Activated CD8-positive, alpha-beta T cell treated with anti-CD3 and anti-CD28 coated beads for 36 hours (primary cell): ENCODE results near the gene CD46. TPM values are rescaled to one million over a fixed set of nuclear protein-coding genes. Genes with fewer than 3 reads are reported as not detected.
A peak's percentile ranks its signal among the peaks of the same experiment; 100 is the strongest.

Experiments used
- ATAC-seq: fragments of 200-7000 bp; cut with Tn5 transposase; one replicate; pipeline ENCODE4 v1.10.0; 2021; ENCODE audit warnings: mild to moderate bottlenecking, moderate library complexity
- CTCF ChIA-PET: fragments of 350-600 bp; sonication (Branson Sonifier 250); formaldehyde crosslinking; loops from one replicate; lab custom pipeline; 2021; ENCODE audit warnings: antibody characterized with exemption; lab: Charles Lee
- POLR2A ChIA-PET: fragments of 350-600 bp; sonication (Branson Sonifier 250); formaldehyde crosslinking; loops from one replicate; lab custom pipeline; 2021; ENCODE audit warnings: antibody characterized with exemption; lab: Charles Lee
- DNase-seq: peaks from one replicate; pipeline ENCODE4 v3.0.0-alpha.2; 2020
- H3K27ac Mint-ChIP-seq: one replicate; pipeline ENCODE4 v1.8.0; 2021; ENCODE audit warnings: mild to moderate bottlenecking, mixed read lengths
- H3K27me3 Mint-ChIP-seq: one replicate; pipeline ENCODE4 v1.8.0; 2021; ENCODE audit warnings: mixed read lengths
- H3K36me3 Mint-ChIP-seq: one replicate; pipeline ENCODE4 v1.8.0; 2021; ENCODE audit warnings: low read depth, mixed read lengths
- H3K4me1 Mint-ChIP-seq: one replicate; pipeline ENCODE4 v1.8.0; 2021; ENCODE audit warnings: low read depth, mixed read lengths
- H3K4me3 Mint-ChIP-seq: one replicate; pipeline ENCODE4 v1.8.0; 2021; ENCODE audit warnings: mild to moderate bottlenecking, moderate library complexity, mixed read lengths
- H3K9me3 Mint-ChIP-seq: one replicate; pipeline ENCODE4 v1.8.0; 2021; ENCODE audit warnings: mixed read lengths
- CTCF ChIP-seq: fragments of 200-600 bp; IDR thresholded peaks from one replicate; pipeline ENCODE4 v1.8.0; 2022; ENCODE audit warnings: antibody characterized with exemption, mild to moderate bottlenecking
- intact Hi-C: fragments of 100-400 bp; cut with micrococcal nuclease; formaldehyde crosslinking; loops from one replicate; pipeline ENCODE4 v1.10.0; 2022
- total RNA-seq, 2 experiments: library from RNA; stranded (reverse); gene quantifications; one replicate each; pipeline ENCODE4 v1.2.3, GENCODE V29; 2021

Gene CD46
- total RNA-seq, 2 experiments from 2014 or later = 77.7 to 84.3 TPM

- DNase-seq = peak; percentile 22
- no peaks in the 10 kb centered on the region for H3K27me3 Mint-ChIP-seq
- TF ChIP-seq CTCF = no peak
- CTCF ChIA-PET = interaction anchor here (0.6 to 11.3 kb wide), 11 partner anchors 8 to 139 kb away, joined by 3 to 387 read pairs (median 7); no protein-coding TSS in a partner anchor
- POLR2A ChIA-PET = interaction anchor here (0.5 to 3.4 kb wide), 11 partner anchors 8 to 1878 kb away, joined by 3 to 28 read pairs (median 5); partner anchors contain the start of gene CD46
- no peaks in the 10 kb centered on the region for H3K9me3 Mint-ChIP-seq
- H3K4me1 Mint-ChIP-seq = peaks cover 89% of the 10 kb centered on the region
- H3K36me3 Mint-ChIP-seq = peaks cover 26% of the 10 kb centered on the region
- intact Hi-C loops = loop anchor here (5.0 kb wide), 1 partner anchor 137 kb away; no protein-coding TSS in a partner anchor
- no peak for ATAC-seq
- H3K27ac Mint-ChIP-seq = peak overlapping the region; percentile 92
- H3K4me3 Mint-ChIP-seq = peak overlapping the region; percentile 77
Measured at GRCh38 chr1:207824691-207825408, 73.0 kb downstream of the CD46 start.

- Mint-ChIP-seq H3K36me3 (peaks cover 24% of the 10 kb centered on the region), H3K27ac (peak overlapping the region; percentile 92), H3K27me3 (no peaks in the 10 kb centered on the region), H3K4me3 (peak overlapping the region; percentile 77), H3K9me3 (no peaks in the 10 kb centered on the region), H3K4me1 (peaks cover 89% of the 10 kb centered on the region)
- TF ChIP-seq CTCF = no peak
- no peak for ATAC-seq
- ChIA-PET CTCF (interaction anchor here (1.3 to 11.3 kb wide), 4 partner anchors 42 to 138 kb away, joined by 3 to 387 read pairs (median 73); no protein-coding TSS in a partner anchor), POLR2A (interaction anchor here (0.9 to 3.4 kb wide), 7 partner anchors 10 to 73 kb away, joined by 4 to 28 read pairs (median 4); partner anchors contain the start of gene CD46)
- intact Hi-C loops = loop anchor here (5.0 kb wide), 1 partner anchor 137 kb away; no protein-coding TSS in a partner anchor
- DNase-seq = no peak
Measured at GRCh38 chr1:207825409-207825695, 73.5 kb downstream of the CD46 start.

DNA sequence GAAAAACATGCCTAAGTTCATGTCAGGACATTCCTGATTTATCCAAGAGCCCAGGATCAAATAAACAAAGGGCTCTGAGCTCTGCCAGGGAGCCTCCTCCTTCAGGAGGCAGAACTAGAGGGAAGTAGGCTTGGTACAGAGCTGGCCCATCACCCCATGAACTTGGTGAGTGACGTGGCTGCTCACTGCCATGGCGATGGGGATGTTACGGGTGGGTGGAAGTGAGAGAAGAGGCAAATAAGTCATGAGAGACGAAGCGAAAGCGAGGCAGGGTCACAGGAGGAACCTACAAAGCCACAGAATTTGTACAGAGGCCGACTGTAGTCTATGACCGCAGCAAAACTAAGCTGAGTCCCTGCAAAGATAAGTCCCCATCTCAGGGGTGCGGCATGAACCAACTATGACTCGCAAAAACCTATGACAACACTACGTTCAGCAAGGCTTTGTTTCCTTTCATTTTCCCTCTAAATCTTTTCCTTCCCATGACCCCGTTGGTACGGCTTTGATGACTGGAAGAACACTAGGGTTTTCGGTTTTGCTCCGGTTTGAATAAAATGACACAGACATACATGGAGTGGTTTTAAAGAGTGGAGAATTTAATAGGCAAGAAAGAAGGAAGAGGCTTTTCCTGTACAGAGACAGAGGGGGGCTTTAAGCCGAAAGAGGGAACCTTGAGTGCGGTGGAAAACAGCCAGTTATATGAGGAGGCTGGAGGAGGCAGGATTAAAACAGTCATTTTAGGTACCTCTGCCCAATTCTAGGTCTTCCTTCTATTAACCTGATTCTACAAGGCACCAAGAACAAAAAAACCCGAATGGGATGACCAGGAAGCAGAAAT is 74.1 kb downstream of the CD46 start:
- POLR2A ChIA-PET = interaction anchor here (0.9 to 3.4 kb wide), 6 partner anchors 9 to 48 kb away, joined by 4 to 28 read pairs (median 4); no protein-coding TSS in a partner anchor
- ATAC-seq = peak; percentile 84
- TF ChIP-seq CTCF = no peak
- H3K27me3 Mint-ChIP-seq = no peaks in the 10 kb centered on the region
- H3K27ac Mint-ChIP-seq = peak overlapping the region; percentile 92
- intact Hi-C loops = loop anchor here (5.0 kb wide), 1 partner anchor 136 kb away; no protein-coding TSS in a partner anchor
- no peaks in the 10 kb centered on the region for H3K9me3 Mint-ChIP-seq
- peak; percentile 95 for DNase-seq
- CTCF ChIA-PET = interaction anchor here (0.8 to 11.3 kb wide), 8 partner anchors 9 to 138 kb away, joined by 3 to 387 read pairs (median 6); no protein-coding TSS in a partner anchor
- peaks cover 26% of the 10 kb centered on the region for H3K36me3 Mint-ChIP-seq
- peak overlapping the region; percentile 77 for H3K4me3 Mint-ChIP-seq
- peaks cover 89% of the 10 kb centered on the region for H3K4me1 Mint-ChIP-seq

DNA sequence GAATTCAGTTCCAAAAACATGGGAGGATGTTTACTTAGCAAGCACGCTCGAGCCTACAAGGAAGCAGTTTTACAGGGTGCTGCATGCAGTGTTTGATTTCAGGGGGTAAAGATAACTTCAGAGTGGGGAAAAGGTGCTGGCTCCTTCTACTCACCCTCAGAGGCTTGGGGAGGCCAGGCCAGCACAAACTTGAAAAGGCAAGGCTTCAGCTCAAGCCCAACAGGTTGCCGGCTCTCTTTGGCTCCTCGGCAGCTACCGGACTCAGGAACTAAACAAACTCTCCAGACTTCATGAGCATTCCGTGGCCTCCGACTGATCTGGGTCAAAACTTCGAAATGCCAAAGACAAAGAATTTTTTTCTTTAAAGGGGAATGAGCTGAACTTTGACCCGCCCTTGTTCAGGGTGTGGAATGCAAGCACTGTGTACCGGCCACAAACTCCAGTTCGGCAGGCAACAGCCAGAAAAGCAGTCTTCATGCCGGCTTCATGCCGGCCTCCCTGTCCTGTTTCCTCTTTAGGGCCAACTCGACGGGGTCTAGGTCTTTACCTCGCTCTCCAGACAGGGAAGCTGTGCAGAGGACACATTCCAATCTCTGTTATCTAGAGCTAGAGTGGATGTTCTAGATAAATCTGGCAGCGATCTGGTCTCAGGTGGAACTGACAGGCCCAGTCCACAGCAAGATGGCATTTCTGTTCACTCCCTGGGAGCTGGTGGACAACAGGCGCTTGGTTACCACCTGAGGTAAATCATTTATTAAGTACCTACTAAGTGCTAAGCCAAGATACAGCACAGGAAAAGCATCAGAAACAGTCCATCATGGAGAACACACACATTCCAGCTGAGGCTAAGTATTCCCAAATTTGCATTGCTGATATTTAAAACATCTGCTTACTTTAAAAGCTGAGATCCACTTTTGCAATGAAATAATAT is 75.0 kb downstream of the CD46 start:
- Mint-ChIP-seq H3K9me3 (no peaks in the 10 kb centered on the region), H3K27ac (peak overlapping the region; percentile 92), H3K4me3 (peak overlapping the region; percentile 77), H3K4me1 (peaks cover 95% of the 10 kb centered on the region), H3K36me3 (peaks cover 27% of the 10 kb centered on the region), H3K27me3 (no peaks in the 10 kb centered on the region)
- ChIA-PET POLR2A (interaction anchor here (0.9 to 3.4 kb wide), 7 partner anchors 8 to 47 kb away, joined by 4 to 28 read pairs (median 4); no protein-coding TSS in a partner anchor), CTCF (interaction anchor here (0.8 to 11.3 kb wide), 11 partner anchors 7 to 137 kb away, joined by 3 to 387 read pairs (median 5); no protein-coding TSS in a partner anchor)
- no peak for ATAC-seq
- intact Hi-C loops = loop anchor here (5.0 kb wide), 1 partner anchor 135 kb away; no protein-coding TSS in a partner anchor
- DNase-seq = no peak
- TF ChIP-seq CTCF = no peak
